Suprapubic skin (tissue), 4 donors: ENCODE data around the gene MAST3. TPM values are rescaled to one million over a fixed set of nuclear protein-coding genes. Genes with fewer than 3 reads are reported as not detected.

Experiments
- DNase-seq, 2 donors: peaks; one replicate each; pipeline ENCODE4 v3.0.0-alpha.2; 2019; ENCODE audit warnings: low spot score in 2 of 2
- H3K27ac ChIP-seq: fragments of 200-600 bp; sonication (generic); one replicate; pipeline ENCODE4 v1.5.1; 2019
- H3K27me3 ChIP-seq: fragments of 200-600 bp; sonication (generic); one replicate; pipeline ENCODE4 v1.5.1; 2019
- H3K36me3 ChIP-seq: fragments of 200-600 bp; sonication (generic); one replicate; pipeline ENCODE4 v1.5.1; 2019
- H3K4me1 ChIP-seq: fragments of 200-600 bp; sonication (generic); one replicate; pipeline ENCODE4 v1.5.1; 2019
- H3K4me3 ChIP-seq: fragments of 200-600 bp; sonication (generic); one replicate; pipeline ENCODE4 v1.5.1; 2019; ENCODE audit warnings: mild to moderate bottlenecking
- H3K9me3 ChIP-seq: fragments of 200-600 bp; sonication (generic); one replicate; pipeline ENCODE4 v1.5.1; 2019
- EP300 ChIP-seq: sonication (generic); formaldehyde crosslinking; IDR thresholded peaks from one replicate; pipeline ENCODE4 v1.6.1; 2017; ENCODE audit warnings: antibody characterized with exemption
- POLR2A ChIP-seq, 2 donors: fragments of 450-650 bp; IDR thresholded peaks; one replicate each; pipeline ENCODE4 v1.6.1; 2017; ENCODE audit warnings: antibody characterized with exemption in 2 of 2, mild to moderate bottlenecking in 2 of 2, moderate library complexity in 2 of 2
- POLR2AphosphoS5 ChIP-seq, 3 donors: sonication (generic); formaldehyde crosslinking; IDR thresholded peaks; one replicate each; pipeline ENCODE4 v1.6.1; 2017; ENCODE audit warnings: antibody characterized with exemption in 3 of 3
- WGBS: methylation state at CpG from one replicate; pipeline ENCODE4 v1.1.5; 2018; 5-methylcytosine and 5-hydroxymethylcytosine counted together
- total RNA-seq, 4 donors: library from RNA; depleted of rRNA; stranded (reverse); fragments of >200 nt; gene quantifications; one replicate each; pipeline ENCODE4 v1.1.0, GENCODE V29; 2016
- TF ChIP-seq, protein P1 (sequence below), 2 donors: fragments of 200-600 bp in 1 of 2; fragments of 450-650 bp in 1 of 2; sonication (generic) in 1 of 2; IDR thresholded peaks; one replicate each; pipeline ENCODE4 v1.5.1; 2016 to 2019; ENCODE audit warnings: antibody characterized with exemption in 2 of 2, mild to moderate bottlenecking in 1 of 2, moderate library complexity in 1 of 2

Gene MAST3
- total RNA-seq, 4 donors from 2014 or later = 13.4 to 29.7 (median 20.0) TPM

DNA sequence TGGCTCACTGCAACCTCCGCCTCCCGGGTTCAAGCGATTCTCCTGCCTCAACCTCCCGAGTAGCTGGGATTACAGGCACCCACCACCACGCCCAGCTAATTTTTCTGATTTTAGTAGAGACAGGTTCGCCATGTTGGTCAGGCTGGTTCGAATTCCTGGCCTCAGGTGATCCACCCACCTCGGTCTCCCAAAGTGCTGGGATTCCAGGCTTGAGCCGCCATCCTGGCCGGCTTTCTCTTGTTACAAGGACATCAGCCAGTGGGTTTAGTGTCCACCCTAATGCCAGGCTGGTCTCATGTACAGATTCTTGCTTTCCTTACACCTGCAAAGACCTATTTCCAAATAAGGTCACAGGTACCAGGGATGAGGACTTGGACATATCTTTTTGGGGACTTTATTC lies 62.2 kb downstream of the MAST3 start:
- Histone ChIP-seq H3K4me1 (peaks cover 62% of the 10 kb centered on the region), H3K9me3 (no peaks in the 10 kb centered on the region), H3K36me3 (peaks cover 26% of the 10 kb centered on the region), H3K27me3 (no peaks in the 10 kb centered on the region), H3K27ac (no peak overlapping the region), H3K4me3 (no peak overlapping the region)
- DNase-seq = no peak
- 93% methylated on average over 10 of the region's 10 CpGs for WGBS
- TF ChIP-seq POLR2AphosphoS5 (IDR thresholded peaks at IDR 0.05) = no peak

DNA sequence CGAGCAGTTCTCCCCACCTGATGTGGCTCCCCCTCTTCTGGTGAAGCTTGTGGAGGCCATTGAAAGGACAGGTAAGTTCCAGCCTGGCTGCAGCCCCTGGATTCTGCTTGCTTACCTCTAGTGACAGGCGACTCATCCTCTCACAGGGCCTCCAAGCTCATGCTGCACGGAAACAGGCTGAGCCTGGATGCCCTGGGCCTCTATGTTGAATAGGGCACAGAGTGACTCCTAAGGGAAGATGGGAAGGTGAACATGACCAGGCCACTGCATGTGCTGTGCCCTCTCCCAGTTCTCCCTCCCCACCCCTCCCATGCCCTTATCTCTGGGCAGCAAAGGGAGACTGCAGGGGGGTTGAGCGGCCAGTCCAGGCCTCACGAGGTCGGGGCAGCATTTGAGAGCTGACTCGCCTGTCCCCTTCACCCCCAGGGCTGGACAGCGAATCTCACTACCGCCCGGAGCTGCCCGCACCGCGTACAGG lies 63.0 kb downstream of the MAST3 start:
- Histone ChIP-seq H3K4me3 (peak overlapping the region; percentile 57), H3K36me3 (peaks cover 34% of the 10 kb centered on the region), H3K27me3 (no peaks in the 10 kb centered on the region), H3K9me3 (no peaks in the 10 kb centered on the region), H3K4me1 (peaks cover 54% of the 10 kb centered on the region), H3K27ac (peak overlapping the region; percentile 69)
- TF ChIP-seq, protein P1, sequence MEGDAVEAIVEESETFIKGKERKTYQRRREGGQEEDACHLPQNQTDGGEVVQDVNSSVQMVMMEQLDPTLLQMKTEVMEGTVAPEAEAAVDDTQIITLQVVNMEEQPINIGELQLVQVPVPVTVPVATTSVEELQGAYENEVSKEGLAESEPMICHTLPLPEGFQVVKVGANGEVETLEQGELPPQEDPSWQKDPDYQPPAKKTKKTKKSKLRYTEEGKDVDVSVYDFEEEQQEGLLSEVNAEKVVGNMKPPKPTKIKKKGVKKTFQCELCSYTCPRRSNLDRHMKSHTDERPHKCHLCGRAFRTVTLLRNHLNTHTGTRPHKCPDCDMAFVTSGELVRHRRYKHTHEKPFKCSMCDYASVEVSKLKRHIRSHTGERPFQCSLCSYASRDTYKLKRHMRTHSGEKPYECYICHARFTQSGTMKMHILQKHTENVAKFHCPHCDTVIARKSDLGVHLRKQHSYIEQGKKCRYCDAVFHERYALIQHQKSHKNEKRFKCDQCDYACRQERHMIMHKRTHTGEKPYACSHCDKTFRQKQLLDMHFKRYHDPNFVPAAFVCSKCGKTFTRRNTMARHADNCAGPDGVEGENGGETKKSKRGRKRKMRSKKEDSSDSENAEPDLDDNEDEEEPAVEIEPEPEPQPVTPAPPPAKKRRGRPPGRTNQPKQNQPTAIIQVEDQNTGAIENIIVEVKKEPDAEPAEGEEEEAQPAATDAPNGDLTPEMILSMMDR (IDR thresholded peaks at IDR 0.05) = no peak
- no peak for DNase-seq
- 56% methylated on average over 3 of the region's 13 CpGs for WGBS

DNA sequence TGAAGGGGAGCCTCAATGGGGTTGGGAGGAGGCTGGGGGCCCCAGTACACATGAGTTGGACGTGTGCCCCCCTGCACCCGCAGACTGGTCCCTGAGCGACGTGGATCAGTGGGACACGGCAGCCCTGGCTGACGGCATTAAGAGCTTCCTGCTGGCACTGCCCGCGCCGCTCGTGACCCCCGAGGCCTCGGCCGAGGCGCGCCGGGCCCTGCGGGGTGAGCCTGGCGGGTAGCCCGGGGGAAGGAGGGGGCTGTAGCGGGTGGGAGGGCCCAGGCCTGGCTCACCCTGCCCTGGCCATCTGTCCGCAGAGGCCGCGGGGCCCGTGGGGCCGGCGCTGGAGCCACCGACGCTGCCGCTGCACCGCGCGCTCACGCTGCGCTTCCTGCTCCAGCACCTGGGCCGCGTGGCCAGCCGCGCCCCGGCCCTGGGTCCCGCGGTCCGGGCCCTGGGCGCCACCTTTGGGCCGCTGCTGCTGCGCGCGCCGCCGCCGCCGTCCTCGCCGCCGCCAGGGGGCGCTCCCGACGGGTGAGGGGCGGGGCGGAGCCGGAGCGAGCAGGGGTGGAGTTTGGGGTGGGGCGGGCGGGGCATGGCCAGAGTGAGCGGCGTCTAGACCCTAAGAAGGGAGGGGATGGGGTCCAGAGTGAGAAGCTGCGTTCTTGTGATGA lies 63.5 kb downstream of the MAST3 start:
- WGBS = 0% methylated on average over 28 of the region's 66 CpGs
- Histone ChIP-seq H3K9me3 (no peaks in the 10 kb centered on the region), H3K4me3 (peak overlapping the region; percentile 57)

DNA sequence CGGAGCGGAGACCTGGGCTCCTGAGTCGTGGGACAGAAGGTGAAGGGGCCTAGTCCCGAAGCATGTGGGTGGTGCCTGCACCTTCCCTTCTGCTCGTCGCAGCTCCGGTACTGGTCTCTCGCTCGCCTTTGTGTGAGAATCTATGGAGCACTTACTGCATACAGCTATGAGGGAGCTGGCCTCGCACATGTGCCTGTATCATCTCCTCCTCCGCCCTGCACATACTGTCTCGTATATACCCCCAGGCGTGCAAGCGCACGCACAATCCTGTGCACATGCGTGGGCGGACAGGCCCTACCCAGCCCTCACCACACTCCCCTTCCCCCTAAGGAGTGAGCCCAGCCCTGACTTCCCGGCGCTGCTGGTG lies 64.0 kb downstream of the MAST3 start:
- no peaks in the 10 kb centered on the region for H3K27me3 ChIP-seq
- no peak for DNase-seq
- WGBS = 36% methylated on average over 15 of the region's 19 CpGs

More for the DNA sequence above, 63.5 kb downstream of the MAST3 start:
- H3K27ac ChIP-seq = peak overlapping the region; percentile 69
- H3K36me3 ChIP-seq = peaks cover 39% of the 10 kb centered on the region
- H3K4me1 ChIP-seq = peaks cover 49% of the 10 kb centered on the region
- H3K27me3 ChIP-seq = no peaks in the 10 kb centered on the region
- TF ChIP-seq, protein P1 (IDR thresholded peaks at IDR 0.05) = peak; percentile 55 to 75
- no peak for TF ChIP-seq POLR2A (IDR thresholded peaks at IDR 0.05)
- DNase-seq = no peak

DNA sequence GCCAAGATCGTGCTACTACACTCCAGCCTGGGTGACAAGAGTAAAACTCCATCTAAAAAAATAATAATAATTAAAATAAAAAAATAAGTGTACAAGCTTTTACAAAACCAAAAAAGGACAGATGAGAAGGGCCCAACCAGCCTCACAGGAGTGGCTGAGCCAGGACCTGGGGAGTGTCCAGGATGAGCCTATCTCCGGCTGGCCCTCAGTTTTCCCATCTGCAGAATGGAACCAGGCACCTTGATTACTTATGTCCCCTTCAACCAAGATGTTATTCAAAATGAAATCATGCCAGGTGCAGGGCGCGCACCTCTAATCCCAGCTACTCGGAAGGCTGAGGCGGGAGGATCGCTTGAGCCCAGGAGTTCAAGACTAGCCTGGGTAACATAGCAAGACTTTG lies 66.5 kb downstream of the MAST3 start:
- no peak for DNase-seq
- Histone ChIP-seq H3K27ac (no peak overlapping the region), H3K4me3 (no peak overlapping the region), H3K9me3 (no peaks in the 10 kb centered on the region), H3K36me3 (peaks cover 68% of the 10 kb centered on the region), H3K27me3 (no peaks in the 10 kb centered on the region), H3K4me1 (peaks cover 21% of the 10 kb centered on the region)
- TF ChIP-seq, protein P1 (IDR thresholded peaks at IDR 0.05) = no peak
- TF ChIP-seq POLR2A (IDR thresholded peaks at IDR 0.05) (no peak), EP300 (no peak), POLR2AphosphoS5 (IDR thresholded peaks at IDR 0.05) (no peak)
- WGBS = 96% methylated on average over 7 of the region's 7 CpGs

More for the DNA sequence above, 64.0 kb downstream of the MAST3 start:
- TF ChIP-seq POLR2A (IDR thresholded peaks at IDR 0.05) (no peak), EP300 (no peak), POLR2AphosphoS5 (IDR thresholded peaks at IDR 0.05) (no peak)
- TF ChIP-seq, protein P1 (IDR thresholded peaks at IDR 0.05) = no peak
- peaks cover 43% of the 10 kb centered on the region for H3K4me1 ChIP-seq
- peaks cover 45% of the 10 kb centered on the region for H3K36me3 ChIP-seq
- H3K27ac ChIP-seq = peak overlapping the region; percentile 69
- peak overlapping the region; percentile 57 for H3K4me3 ChIP-seq
- no peaks in the 10 kb centered on the region for H3K9me3 ChIP-seq
